PC-3 (cell line): Measurements from ENCODE around the gene STK16. TPM values are rescaled to one million over a fixed set of nuclear protein-coding genes. Genes with fewer than 3 reads are reported as not detected.
A peak's percentile ranks its signal among the peaks of the same experiment; 100 is the strongest.

Source experiments
- ATAC-seq: fragments of 200-7000 bp; cut with Tn5 transposase; 2 replicates; pipeline ENCODE4 v1.9.1; 2020; ENCODE audit warnings: mild to moderate bottlenecking, moderate library complexity
- BruUV-seq: library from RNA; stranded (reverse); fragments of 400-500 nt; replicated peaks from 2 replicates; lab custom pipeline; 2021; lab: Mats Ljungman, UMichigan
- CTCF ChIA-PET: fragments of 300-600 bp; sonication (Branson Sonifier 250); formaldehyde crosslinking; loops from one replicate; lab custom pipeline; 2022; ENCODE audit warnings: antibody characterized with exemption; lab: Charles Lee
- POLR2A ChIA-PET: fragments of 300-600 bp; sonication (Branson Sonifier 250); formaldehyde crosslinking; loops from one replicate; lab custom pipeline; 2022; ENCODE audit warnings: antibody characterized with exemption; ENCODE audit not compliant: unreplicated experiment; lab: Charles Lee
- DNase-seq: peaks from one replicate; pipeline ENCODE4 v3.0.0-alpha.2; 2015
- H2AFZ ChIP-seq: fragments of 300-600 bp; sonication (generic); 2 replicates; pipeline ENCODE4 v1.6.0; 2016; ENCODE audit warnings: antibody characterized with exemption, low read length
- H3F3A ChIP-seq: fragments of 300-600 bp; sonication (generic); one replicate; pipeline ENCODE4 v1.6.0; 2017; ENCODE audit warnings: antibody characterized with exemption, low read length, control low read depth, mild to moderate bottlenecking; ENCODE audit not compliant: unreplicated experiment
- H3K27ac ChIP-seq: fragments of 300-600 bp; sonication (generic); 2 replicates; pipeline ENCODE4 v1.5.1; 2016; ENCODE audit warnings: mild to moderate bottlenecking, low read length
- H3K27me3 ChIP-seq: fragments of 300-600 bp; sonication (generic); 2 replicates; pipeline ENCODE4 v1.6.1; 2016; ENCODE audit warnings: low read length, mixed read lengths
- H3K36me3 ChIP-seq: fragments of 300-600 bp; sonication (generic); 2 replicates; pipeline ENCODE4 v1.6.1; 2016; ENCODE audit warnings: low read depth, mixed run types, low read length, mixed read lengths
- H3K4me1 ChIP-seq: fragments of 300-600 bp; sonication (generic); 2 replicates; pipeline ENCODE4 v1.5.1; 2016; ENCODE audit warnings: low read length; ENCODE audit not compliant: insufficient read depth
- H3K4me2 ChIP-seq: fragments of 300-600 bp; sonication (generic); 2 replicates; pipeline ENCODE4 v1.6.0; 2016; ENCODE audit warnings: low read length
- H3K4me3 ChIP-seq: fragments of 300-600 bp; sonication (generic); 2 replicates; pipeline ENCODE4 v1.5.1; 2016; ENCODE audit warnings: mild to moderate bottlenecking, low read length, mixed read lengths
- H3K79me2 ChIP-seq: fragments of 300-600 bp; sonication (generic); 2 replicates; pipeline ENCODE4 v1.6.1; 2017; ENCODE audit warnings: low read length, mixed read lengths
- H3K9ac ChIP-seq: fragments of 300-600 bp; sonication (generic); 2 replicates; pipeline ENCODE4 v1.6.0; 2016; ENCODE audit warnings: mild to moderate bottlenecking, low read length
- H3K9me2 ChIP-seq: fragments of 300-600 bp; sonication (generic); replicated peaks from 2 replicates; pipeline ENCODE4 v1.6.1; 2016; ENCODE audit warnings: mixed run types, low read length, mixed read lengths
- H3K9me3 ChIP-seq: fragments of 300-600 bp; sonication (generic); 2 replicates; pipeline ENCODE4 v1.6.1; 2016; ENCODE audit warnings: low read length, mixed read lengths
- H4K20me1 ChIP-seq: fragments of 300-600 bp; sonication (generic); 2 replicates; pipeline ENCODE4 v1.6.1; 2016; ENCODE audit warnings: low read length, mixed read lengths
- EZH2 ChIP-seq: fragments of 300-600 bp; sonication (generic); IDR thresholded peaks from one replicate; pipeline ENCODE4 v1.6.1; 2017; ENCODE audit warnings: antibody characterized with exemption, mild to moderate bottlenecking, low read length; ENCODE audit not compliant: unreplicated experiment
- intact Hi-C: fragments of 100-400 bp; cut with micrococcal nuclease; formaldehyde crosslinking; loops from 2 replicates; pipeline ENCODE4 v1.9.0; 2023
- total RNA-seq: library from RNA; depleted of rRNA; stranded (reverse); fragments of >200 nt; gene quantifications from 2 replicates; pipeline ENCODE4 v1.2.3, GENCODE V29; 2014
- TF ChIP-seq, protein P1 (sequence below): fragments of 300-600 bp; sonication (generic); conservative IDR thresholded peaks from 2 replicates; pipeline ENCODE4 v1.5.1; 2017; ENCODE audit warnings: antibody characterized with exemption, low read depth, mild to moderate bottlenecking, low read length

The STK16 gene
- total RNA-seq, 1 experiment from 2014 or later = 16.3 TPM

DNA sequence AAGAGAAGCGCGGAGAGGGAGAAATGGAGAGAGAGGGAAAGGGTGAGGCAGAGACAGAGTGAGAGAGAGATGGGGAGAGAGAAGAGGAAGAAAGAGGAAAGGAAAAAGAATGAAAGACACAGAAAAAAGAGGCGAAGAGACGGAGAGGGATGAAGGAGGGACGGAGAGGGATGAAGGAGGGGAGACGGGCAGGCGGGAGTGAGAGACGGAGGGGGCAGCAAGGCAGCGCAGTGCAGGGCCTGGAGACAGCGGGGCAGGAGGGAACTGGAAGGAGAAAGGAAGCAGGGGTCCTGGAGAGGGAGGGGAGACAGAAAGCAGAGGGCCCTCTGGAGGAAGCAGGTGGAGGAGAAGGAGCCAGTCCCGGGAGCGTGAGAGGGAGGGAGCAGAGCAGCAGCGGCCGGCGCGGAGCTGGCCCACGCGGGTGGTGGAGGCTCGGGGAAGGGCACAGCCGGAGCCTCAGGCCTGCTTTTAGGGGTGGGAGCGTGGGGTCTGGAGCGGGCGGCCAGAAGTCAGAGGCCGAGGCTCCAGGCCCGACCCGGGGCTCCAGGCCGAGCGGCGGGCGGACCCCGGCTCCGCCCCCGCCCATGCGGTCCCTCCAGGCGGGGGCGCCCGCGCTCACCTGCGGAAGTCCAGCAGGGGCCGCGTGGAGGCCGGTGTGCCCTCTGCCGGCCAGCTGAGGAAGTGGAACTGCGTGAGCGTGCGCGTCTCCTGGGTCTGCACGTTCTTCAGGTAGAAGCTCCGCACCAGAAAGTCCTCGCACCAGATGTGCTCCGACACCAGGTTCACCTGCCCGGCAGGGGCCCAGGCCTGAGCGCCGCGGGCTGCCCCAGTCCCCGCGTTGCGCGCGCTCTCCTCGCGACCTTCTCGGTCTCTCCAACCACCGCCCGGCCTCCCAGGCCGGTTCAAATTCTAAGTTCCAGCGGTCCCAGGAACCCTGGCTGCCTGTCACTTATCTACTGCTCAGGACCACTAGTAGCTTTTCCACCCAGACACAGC lies 49.4 kb downstream of the STK16 start:
- Histone ChIP-seq H3K27ac (no peak overlapping the region), H3K9me3 (no peaks in the 10 kb centered on the region), H4K20me1 (no peaks in the 10 kb centered on the region), H3K36me3 (no peaks in the 10 kb centered on the region), H3K79me2 (no peaks in the 10 kb centered on the region), H3K27me3 (no peaks in the 10 kb centered on the region), H3K9me2 (no peaks in the 10 kb centered on the region), H3K4me1 (peaks cover 20% of the 10 kb centered on the region), H3K4me2 (peak overlapping the region; percentile 91), H3K9ac (peak overlapping the region; percentile 75), H2AFZ (peak overlapping the region; percentile 96), H3K4me3 (peak overlapping the region; percentile 72), H3F3A (no peaks in the 10 kb centered on the region)
- DNase-seq (peak; percentile 93), ATAC-seq (peak; percentile 81)
- no peak for TF ChIP-seq EZH2
- TF ChIP-seq, protein P1, sequence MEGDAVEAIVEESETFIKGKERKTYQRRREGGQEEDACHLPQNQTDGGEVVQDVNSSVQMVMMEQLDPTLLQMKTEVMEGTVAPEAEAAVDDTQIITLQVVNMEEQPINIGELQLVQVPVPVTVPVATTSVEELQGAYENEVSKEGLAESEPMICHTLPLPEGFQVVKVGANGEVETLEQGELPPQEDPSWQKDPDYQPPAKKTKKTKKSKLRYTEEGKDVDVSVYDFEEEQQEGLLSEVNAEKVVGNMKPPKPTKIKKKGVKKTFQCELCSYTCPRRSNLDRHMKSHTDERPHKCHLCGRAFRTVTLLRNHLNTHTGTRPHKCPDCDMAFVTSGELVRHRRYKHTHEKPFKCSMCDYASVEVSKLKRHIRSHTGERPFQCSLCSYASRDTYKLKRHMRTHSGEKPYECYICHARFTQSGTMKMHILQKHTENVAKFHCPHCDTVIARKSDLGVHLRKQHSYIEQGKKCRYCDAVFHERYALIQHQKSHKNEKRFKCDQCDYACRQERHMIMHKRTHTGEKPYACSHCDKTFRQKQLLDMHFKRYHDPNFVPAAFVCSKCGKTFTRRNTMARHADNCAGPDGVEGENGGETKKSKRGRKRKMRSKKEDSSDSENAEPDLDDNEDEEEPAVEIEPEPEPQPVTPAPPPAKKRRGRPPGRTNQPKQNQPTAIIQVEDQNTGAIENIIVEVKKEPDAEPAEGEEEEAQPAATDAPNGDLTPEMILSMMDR = peak; percentile 95
- intact Hi-C loops = loop anchor here (1.0 to 5.0 kb wide), 5 partner anchors 15 to 134 kb away; partner anchors contain the start of genes ABCB6, CNPPD1, DNAJB2 and NHEJ1
- BruUV-seq = no TSS peak
- POLR2A ChIA-PET = interaction anchor here (0.8 to 1.2 kb wide), 3 partner anchors 16 to 65 kb away, joined by 3 to 5 read pairs (median 3); partner anchors contain the start of genes ANKZF1, ATG9A, DNAJB2 and TUBA4B
- CTCF ChIA-PET = interaction anchor here (0.5 to 2.8 kb wide), 15 partner anchors 15 to 528 kb away, joined by 3 to 39 read pairs (median 6); partner anchors contain the start of genes DNAJB2, DNPEP, GLB1L and STK16

GRCh38 chr2:219296142-219296541 lies 50.9 kb downstream of the STK16 start:
- ATAC-seq (no peak), DNase-seq (no peak)
- H3K9me3 ChIP-seq = no peaks in the 10 kb centered on the region
- intact Hi-C loops = loop anchor here (5.0 kb wide), 1 partner anchor 119 kb away; the partner anchor contains the start of genes CNPPD1 and RETREG2
- no peaks in the 10 kb centered on the region for H3K79me2 ChIP-seq
- no peaks in the 10 kb centered on the region for H3K9me2 ChIP-seq
- TF ChIP-seq, protein P1 = no peak
- TF ChIP-seq EZH2 = no peak
- POLR2A ChIA-PET = no interaction called here
- no TSS peak for BruUV-seq
- H3K36me3 ChIP-seq = no peaks in the 10 kb centered on the region
- H3K4me1 ChIP-seq = peaks cover 15% of the 10 kb centered on the region
- no peak overlapping the region for H3K4me2 ChIP-seq
- no peaks in the 10 kb centered on the region for H3F3A ChIP-seq
- H3K4me3 ChIP-seq = no peak overlapping the region
- no peak overlapping the region for H3K27ac ChIP-seq
- no peak overlapping the region for H2AFZ ChIP-seq
- no peaks in the 10 kb centered on the region for H4K20me1 ChIP-seq
- no peak overlapping the region for H3K9ac ChIP-seq
- CTCF ChIA-PET = interaction anchor here (2.8 kb wide), 1 partner anchor 18 kb away, joined by 39 read pairs; the partner anchor contains the start of gene DNAJB2
- 0 out of 2 replicates have a peak, but pooled peaks cover 7% of the 10 kb centered on the region for H3K27me3 ChIP-seq
